ENCODE data around the gene RASSF4. TPM values are rescaled to one million over a fixed set of nuclear protein-coding genes. Genes with fewer than 3 reads are reported as not detected.
"Not testable (repeated sequence)": the region's sequence is repeated elsewhere in the genome, so short reads cannot be mapped to it uniquely, and the experiment has no call there.

RASSF4 gene
- total RNA-seq, 1 experiment from 2014 or later = 11.5 TPM

GRCh38 chr10:45008524-45009161 lies 49.0 kb downstream of the RASSF4 start:
- no peak overlapping the region for H4K8ac ChIP-seq (replicated peaks; ENCODE audit: insufficient read length, low read depth, low read length)
- WGBS (ENCODE audit: extremely low coverage, insufficient read length, low lambda C conversion rate) = no CpG with 5 or more reads among the region's 8 CpGs

GRCh38 chr10:45014557-45014956 lies 55.0 kb downstream of the RASSF4 start:
- not testable (repeated sequence) for H3K23ac ChIP-seq (ENCODE audit: insufficient read length, low read depth, low read length); H3K23me2 ChIP-seq (ENCODE audit: insufficient read length, low read depth, low read length, poor library complexity, severe bottlenecking); H3K18ac ChIP-seq (ENCODE audit: insufficient read length, low read depth, low read length); H3K4me1 Mint-ChIP-seq; H3K4me3 Mint-ChIP-seq; H4K91ac ChIP-seq (ENCODE audit: insufficient read length, low read depth, low read length); H3K9me3 ChIP-seq (ENCODE audit: control insufficient read depth, low read depth, low read length); H2BK15ac ChIP-seq (ENCODE audit: low read depth, low read length); H3K4ac ChIP-seq (ENCODE audit: low read depth, low read length); H3K27ac ChIP-seq (ENCODE audit: insufficient read length, low read depth, low read length); H3K9ac ChIP-seq (ENCODE audit: extremely low read depth, insufficient read length, low read length); H4K5ac ChIP-seq (ENCODE audit: insufficient read length, low read depth, low read length); H2AFZ ChIP-seq (ENCODE audit: low read length); H3K27ac Mint-ChIP-seq; H2BK20ac ChIP-seq (ENCODE audit: low read depth, low read length, poor library complexity, severe bottlenecking); H4K8ac ChIP-seq (replicated peaks; ENCODE audit: insufficient read length, low read depth, low read length); DNase-seq; H2AK5ac ChIP-seq (ENCODE audit: insufficient read length, low read length); H3K4me2 ChIP-seq (ENCODE audit: insufficient read depth, insufficient read length, low read length); H3K27me3 ChIP-seq (ENCODE audit: insufficient read depth, low read length); H4K20me1 ChIP-seq (ENCODE audit: control insufficient read depth, insufficient read depth, insufficient read length); H2BK5ac ChIP-seq (ENCODE audit: insufficient read length, low read length); H2BK120ac ChIP-seq (ENCODE audit: low read depth, low read length, poor library complexity, severe bottlenecking); H2BK12ac ChIP-seq (ENCODE audit: insufficient read length, low read depth, low read length); H3K27me3 Mint-ChIP-seq (ENCODE audit: low read depth); H3K79me2 ChIP-seq (ENCODE audit: insufficient read depth, low read length); H3K14ac ChIP-seq (ENCODE audit: insufficient read depth, low read length); H3K56ac ChIP-seq (ENCODE audit: insufficient read length, low read depth, low read length); H3K4me1 ChIP-seq (ENCODE audit: insufficient read depth, low read length); H3T11ph ChIP-seq (ENCODE audit: low read length); H3K79me1 ChIP-seq (ENCODE audit: insufficient read depth, low read depth, low read length, poor library complexity, severe bottlenecking)
- H3K9me3 Mint-ChIP-seq = peaks cover 17 to 19% of the 10 kb centered on the region in 2 experiments
- H3K36me3 Mint-ChIP-seq (ENCODE audit: insufficient read depth in 1 of 3, low read depth in 3 of 3) = peaks cover 7 to 11% (median 7%) of the 10 kb centered on the region in 3 experiments; a peak in 6 of 7 replicates
- no CpG with 5 or more reads among the region's 10 CpGs for WGBS (ENCODE audit: extremely low coverage, insufficient read length, low lambda C conversion rate)

More at GRCh38 chr10:45008524-45009161, 49.0 kb downstream of the RASSF4 start:
- H2AFZ ChIP-seq (ENCODE audit: low read length) = no peak overlapping the region
- no peak overlapping the region for H3K4me2 ChIP-seq (ENCODE audit: insufficient read depth, insufficient read length, low read length)
- no peaks in the 10 kb centered on the region for H4K20me1 ChIP-seq (ENCODE audit: control insufficient read depth, insufficient read depth, insufficient read length)
- no peaks in the 10 kb centered on the region for H3K27me3 Mint-ChIP-seq (ENCODE audit: low read depth)
- no peaks in the 10 kb centered on the region for H3K27me3 ChIP-seq (ENCODE audit: insufficient read depth, low read length)
- H3K23me2 ChIP-seq (ENCODE audit: insufficient read length, low read depth, low read length, poor library complexity, severe bottlenecking) = no peaks in the 10 kb centered on the region
- H3K27ac ChIP-seq (ENCODE audit: insufficient read length, low read depth, low read length) = no peak overlapping the region
- no peak overlapping the region for H2BK120ac ChIP-seq (ENCODE audit: low read depth, low read length, poor library complexity, severe bottlenecking)
- H3K4ac ChIP-seq (ENCODE audit: low read depth, low read length) = no peak overlapping the region
- H3K9me3 ChIP-seq (ENCODE audit: control insufficient read depth, low read depth, low read length) = no peaks in the 10 kb centered on the region
- H3K36me3 Mint-ChIP-seq (ENCODE audit: insufficient read depth in 1 of 3, low read depth in 3 of 3) = peaks cover 15 to 18% (median 17%) of the 10 kb centered on the region in 3 experiments
- no peak overlapping the region for H3K9ac ChIP-seq (ENCODE audit: extremely low read depth, insufficient read length, low read length)
- no peak overlapping the region for H2BK12ac ChIP-seq (ENCODE audit: insufficient read length, low read depth, low read length)
- H3K9me3 Mint-ChIP-seq = peaks cover 5 to 6% of the 10 kb centered on the region in 2 experiments; a peak in 4 of 5 replicates
- H3K4me1 ChIP-seq (ENCODE audit: insufficient read depth, low read length) = no peaks in the 10 kb centered on the region
- H2BK15ac ChIP-seq (ENCODE audit: low read depth, low read length) = no peak overlapping the region
- no peak overlapping the region for H2BK20ac ChIP-seq (ENCODE audit: low read depth, low read length, poor library complexity, severe bottlenecking)
- no peak overlapping the region for H4K5ac ChIP-seq (ENCODE audit: insufficient read length, low read depth, low read length)
- no peak overlapping the region for H3K4me3 Mint-ChIP-seq
- H3K14ac ChIP-seq (ENCODE audit: insufficient read depth, low read length) = no peak overlapping the region
- no peaks in the 10 kb centered on the region for H3K79me1 ChIP-seq (ENCODE audit: insufficient read depth, low read depth, low read length, poor library complexity, severe bottlenecking)
- DNase-seq = no peak
- no peak overlapping the region for H3K56ac ChIP-seq (ENCODE audit: insufficient read length, low read depth, low read length)
- H3K23ac ChIP-seq (ENCODE audit: insufficient read length, low read depth, low read length) = no peak overlapping the region
- peak; percentile 86 for TF ChIP-seq CTCF (conservative IDR thresholded peaks at IDR 0.05)
- no peak overlapping the region for H3K27ac Mint-ChIP-seq
- no peak overlapping the region for H3T11ph ChIP-seq (ENCODE audit: low read length)
- H3K18ac ChIP-seq (ENCODE audit: insufficient read length, low read depth, low read length) = no peak overlapping the region
- H2BK5ac ChIP-seq (ENCODE audit: insufficient read length, low read length) = no peak overlapping the region
- H3K79me2 ChIP-seq (ENCODE audit: insufficient read depth, low read length) = no peaks in the 10 kb centered on the region
- H2AK5ac ChIP-seq (ENCODE audit: insufficient read length, low read length) = no peak overlapping the region
- no peak overlapping the region for H4K91ac ChIP-seq (ENCODE audit: insufficient read length, low read depth, low read length)
- 0 out of 4 replicates have a peak, but pooled peaks cover 0 to 2% of the 10 kb centered on the region in 2 experiments for H3K4me1 Mint-ChIP-seq
